ENCODE measurements around the gene TUBB1.

Gene TUBB1

DNA sequence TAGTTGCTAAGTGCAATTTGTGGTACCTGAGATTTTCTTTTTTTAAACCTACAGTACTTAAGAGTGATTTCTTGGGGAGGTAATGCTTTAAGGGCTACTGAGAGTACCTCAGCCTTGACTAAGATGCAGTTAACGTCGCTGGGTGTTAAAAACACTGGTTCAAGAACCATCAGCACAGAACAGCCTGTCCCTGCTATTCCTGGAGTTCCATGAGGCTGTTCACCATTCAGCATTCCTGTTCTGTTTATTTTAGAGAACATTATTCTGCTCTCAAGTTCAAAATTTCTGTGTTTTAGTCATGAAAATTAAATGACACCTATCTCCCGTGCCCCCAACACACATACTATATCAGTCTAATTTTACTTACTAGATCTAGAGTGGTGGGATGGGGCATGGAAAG lies 25.1 kb downstream of the TUBB1 start:
- no peak overlapping the region for H3K27ac ChIP-seq (replicated peaks)
- DNase-seq (ENCODE audit: low read depth in 1 of 2, low spot score in 1 of 2) = no peak
- H3K4me3 ChIP-seq (replicated peaks; ENCODE audit: insufficient read depth, low read length) = no peak overlapping the region
- TF ChIP-seq CTCF (IDR thresholded peaks at IDR 0.05; ENCODE audit: insufficient read depth, low read length) = no peak
- no peak for TF ChIP-seq SPI1 (IDR thresholded peaks at IDR 0.05; ENCODE audit: borderline replicate concordance, low read depth)
- TF ChIP-seq POLR2AphosphoS5 (IDR thresholded peaks at IDR 0.05; ENCODE audit: low read depth) = no peak
- no peak for TF ChIP-seq REST (IDR thresholded peaks at IDR 0.05; ENCODE audit: insufficient replicate concordance, low read depth)
- TF ChIP-seq GABPA (IDR thresholded peaks at IDR 0.05; ENCODE audit: low read depth) = no peak
- H3K27me3 ChIP-seq (ENCODE audit: insufficient read depth, poor library complexity, severe bottlenecking) = peaks cover 3% of the 10 kb centered on the region

DNA sequence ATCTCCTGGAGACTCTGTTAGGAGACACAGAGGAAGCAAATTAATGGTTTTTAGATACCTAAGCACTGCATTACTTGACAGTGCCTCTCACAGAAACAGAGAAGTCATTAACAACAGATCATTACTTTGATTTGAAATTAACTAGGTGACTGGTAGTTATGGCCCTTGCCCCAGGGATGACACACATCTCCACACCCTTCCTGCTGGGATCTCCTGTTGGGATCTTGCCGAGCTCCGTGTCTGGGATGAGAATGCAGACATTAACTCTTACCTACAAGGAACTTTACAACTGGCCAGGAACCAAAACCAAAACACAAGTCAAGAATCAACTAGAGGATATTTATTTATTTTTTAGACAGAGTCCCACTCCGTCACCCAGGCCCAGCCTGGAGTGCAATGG lies 25.6 kb downstream of the TUBB1 start:
- Histone ChIP-seq H3K27me3 (ENCODE audit: insufficient read depth, poor library complexity, severe bottlenecking) (peaks cover 3% of the 10 kb centered on the region), H3K27ac (replicated peaks) (no peak overlapping the region), H3K4me3 (replicated peaks; ENCODE audit: insufficient read depth, low read length) (no peak overlapping the region)
- DNase-seq (ENCODE audit: low read depth in 1 of 2, low spot score in 1 of 2) = no peak
- no peak for TF ChIP-seq POLR2AphosphoS5 (IDR thresholded peaks at IDR 0.05; ENCODE audit: low read depth)
- TF ChIP-seq SPI1 (IDR thresholded peaks at IDR 0.05; ENCODE audit: borderline replicate concordance, low read depth) = no peak
- TF ChIP-seq REST (IDR thresholded peaks at IDR 0.05; ENCODE audit: insufficient replicate concordance, low read depth) = no peak
- no peak for TF ChIP-seq GABPA (IDR thresholded peaks at IDR 0.05; ENCODE audit: low read depth)
- no peak for TF ChIP-seq CTCF (IDR thresholded peaks at IDR 0.05; ENCODE audit: insufficient read depth, low read length)

GRCh38 chr20:59046862-59047261 lies 27.6 kb downstream of the TUBB1 start:
- peaks cover 12% of the 10 kb centered on the region for H3K27me3 ChIP-seq (ENCODE audit: insufficient read depth, poor library complexity, severe bottlenecking)
- no peak overlapping the region for H3K4me3 ChIP-seq (replicated peaks; ENCODE audit: insufficient read depth, low read length)
- TF ChIP-seq SPI1 (IDR thresholded peaks at IDR 0.05; ENCODE audit: borderline replicate concordance, low read depth) (no peak), REST (IDR thresholded peaks at IDR 0.05; ENCODE audit: insufficient replicate concordance, low read depth) (no peak), POLR2AphosphoS5 (IDR thresholded peaks at IDR 0.05; ENCODE audit: low read depth) (no peak), GABPA (IDR thresholded peaks at IDR 0.05; ENCODE audit: low read depth) (no peak), CTCF (IDR thresholded peaks at IDR 0.05; ENCODE audit: insufficient read depth, low read length) (no peak)
- DNase-seq (ENCODE audit: low read depth in 1 of 2, low spot score in 1 of 2) = no peak
- H3K27ac ChIP-seq (replicated peaks) = no peak overlapping the region

Data from HL-60 (cell line).